Gastroesophageal sphincter (tissue), 3 donors: Measurements from ENCODE around the gene ZMYND10.

ENCODE experiments used
- CTCF ChIP-seq, 4 experiments: fragments of 200-600 bp in 2 of 4; fragments of 450-650 bp in 2 of 4; sonication (generic) in 1 of 4; IDR thresholded peaks; one replicate each; pipeline ENCODE4 v1.5.1; 2017 to 2019; ENCODE audit warnings: antibody characterized with exemption in 4 of 4, mild to moderate bottlenecking in 2 of 4, moderate library complexity in 2 of 4
- POLR2A ChIP-seq, 2 donors: fragments of 450-650 bp; IDR thresholded peaks; one replicate each; pipeline ENCODE4 v1.6.1; 2017; ENCODE audit warnings: antibody characterized with exemption in 2 of 2, mild to moderate bottlenecking in 2 of 2, moderate library complexity in 1 of 2
- POLR2AphosphoS5 ChIP-seq: sonication (generic); formaldehyde crosslinking; IDR thresholded peaks from one replicate; pipeline ENCODE4 v1.6.1; 2017; ENCODE audit warnings: antibody characterized with exemption

- TF ChIP-seq CTCF (IDR thresholded peaks at IDR 0.05) (no peak), POLR2AphosphoS5 (no peak), POLR2A (IDR thresholded peaks at IDR 0.05) (no peak)
Measured at GRCh38 chr3:50325113-50325480, 20.4 kb downstream of the ZMYND10 start.
